ENCODE measurements around the gene CTRB2. TPM values are rescaled to one million over a fixed set of nuclear protein-coding genes. Genes with fewer than 3 reads are reported as not detected.
"Not testable (repeated sequence)": the region's sequence is repeated elsewhere in the genome, so short reads cannot be mapped to it uniquely, and the experiment has no call there.

CTRB2 gene
- polyA plus RNA-seq, 1 experiment, result not detected

GRCh38 chr16:75226550-75227360 is 19.8 kb upstream of the CTRB2 start:
- H3K9me3 ChIP-seq (ENCODE audit: control insufficient read depth, insufficient read depth, low read length), result no peaks in the 10 kb centered on the region; the same call in 1 of the 2 replicates
- H3K27ac ChIP-seq (ENCODE audit: low read depth, low read length), result peak overlapping the region; percentile 2
- POLR2A ChIA-PET, result interaction anchor here (0.7 kb wide), 1 partner anchor 98 kb away, joined by 3 read pairs; no protein-coding TSS in a partner anchor
- no peaks in the 10 kb centered on the region for H3K27me3 ChIP-seq (ENCODE audit: control insufficient read depth, insufficient read depth, low read length)
- CTCF ChIA-PET, result interaction anchor here (1.7 kb wide), 1 partner anchor 18 kb away, joined by 4 read pairs; no protein-coding TSS in a partner anchor
- no peak for DNase-seq (ENCODE audit: low read depth, low spot score)
- H3K4me3 ChIP-seq (ENCODE audit: low read depth, low read length), result no peak overlapping the region
- TF ChIP-seq CTCF (IDR thresholded peaks at IDR 0.05; ENCODE audit: low read depth, low read length), result no peak

- H3K9me3 ChIP-seq (ENCODE audit: control insufficient read depth, insufficient read depth, low read length), result no peaks in the 10 kb centered on the region; the same call in 1 of the 2 replicates
- ChIA-PET CTCF (interaction anchor here (1.7 kb wide), 1 partner anchor 8 kb away, joined by 10 read pairs; no protein-coding TSS in a partner anchor), POLR2A (interaction anchor here (0.7 to 1.8 kb wide), 2 partner anchors 15 to 19 kb away, joined by 8 to 16 read pairs; partner anchors contain the start of gene CTRB2)
- no peak for DNase-seq (ENCODE audit: low read depth, low spot score)
- no peak overlapping the region for H3K27ac ChIP-seq (ENCODE audit: low read depth, low read length)
- H3K4me3 ChIP-seq (ENCODE audit: low read depth, low read length), result no peak overlapping the region
- no peak for TF ChIP-seq CTCF (IDR thresholded peaks at IDR 0.05; ENCODE audit: low read depth, low read length)
- no peaks in the 10 kb centered on the region for H3K27me3 ChIP-seq (ENCODE audit: control insufficient read depth, insufficient read depth, low read length)
Observed at GRCh38 chr16:75225678-75226515, 18.9 kb upstream of the CTRB2 start.

GRCh38 chr16:75225092-75225491 is 18.1 kb upstream of the CTRB2 start:
- ChIA-PET POLR2A (interaction anchor here (0.7 to 1.8 kb wide), 2 partner anchors 16 to 18 kb away, joined by 8 to 16 read pairs; partner anchors contain the start of gene CTRB2), CTCF (interaction anchor here (1.7 kb wide), 1 partner anchor 9 kb away, joined by 10 read pairs; no protein-coding TSS in a partner anchor)
- TF ChIP-seq CTCF (IDR thresholded peaks at IDR 0.05; ENCODE audit: low read depth, low read length), result no peak
- Histone ChIP-seq H3K27ac (ENCODE audit: low read depth, low read length) (no peak overlapping the region), H3K9me3 (ENCODE audit: control insufficient read depth, insufficient read depth, low read length) (no peaks in the 10 kb centered on the region; the same call in 1 of the 2 replicates), H3K27me3 (ENCODE audit: control insufficient read depth, insufficient read depth, low read length) (no peaks in the 10 kb centered on the region), H3K4me3 (ENCODE audit: low read depth, low read length) (no peak overlapping the region)
- DNase-seq (ENCODE audit: low read depth, low spot score), result no peak

- Histone ChIP-seq H3K9me3 (ENCODE audit: control insufficient read depth, insufficient read depth, low read length) (no peaks in the 10 kb centered on the region; the same call in 1 of the 2 replicates), H3K27me3 (ENCODE audit: control insufficient read depth, insufficient read depth, low read length) (no peaks in the 10 kb centered on the region), H3K4me3 (ENCODE audit: low read depth, low read length) (no peak overlapping the region), H3K27ac (ENCODE audit: low read depth, low read length) (no peak overlapping the region)
- ChIA-PET POLR2A (interaction anchor here (1.8 kb wide), 1 partner anchor 18 kb away, joined by 16 read pairs; the partner anchor contains the start of gene CTRB2), CTCF (interaction anchor here (1.7 kb wide), 1 partner anchor 9 kb away, joined by 10 read pairs; no protein-coding TSS in a partner anchor)
- TF ChIP-seq CTCF (IDR thresholded peaks at IDR 0.05; ENCODE audit: low read depth, low read length), result no peak
- DNase-seq (ENCODE audit: low read depth, low spot score), result no peak
Observed at GRCh38 chr16:75224306-75225082, 17.5 kb upstream of the CTRB2 start.

- H3K9me3 ChIP-seq (ENCODE audit: control insufficient read depth, insufficient read depth, low read length); CTCF ChIA-PET; POLR2A ChIA-PET: not testable (repeated sequence)
Observed at GRCh38 chr16:75223129-75223528, 16.2 kb upstream of the CTRB2 start.

More at GRCh38 chr16:75223129-75223528, 16.2 kb upstream of the CTRB2 start:
- H3K27me3 ChIP-seq (ENCODE audit: control insufficient read depth, insufficient read depth, low read length); H3K27ac ChIP-seq (ENCODE audit: low read depth, low read length); H3K4me3 ChIP-seq (ENCODE audit: low read depth, low read length); DNase-seq (ENCODE audit: low read depth, low spot score): not testable (repeated sequence)
